Pancreas (tissue), 10 donors: ENCODE data around the gene NDUFAF2. TPM values are rescaled to one million over a fixed set of nuclear protein-coding genes. Genes with fewer than 3 reads are reported as not detected.

Experiments used
- ATAC-seq, 4 donors: fragments of 200-7000 bp; cut with Tn5 transposase; one replicate each; pipeline versions ENCODE4 v1.8.0 to v1.9.1; 2020; ENCODE audit warnings: mild to moderate bottlenecking in 4 of 4, moderate library complexity in 4 of 4
- DNase-seq, 6 donors: peaks; one replicate each; pipeline ENCODE4 v3.0.0-alpha.2; 2020
- FAIRE-seq: peaks from 2 replicates; lab custom pipeline; 2012; peaks lifted over from hg19 to GRCh38; lab: Jason Lieb, UNC
- H3K27ac ChIP-seq, 4 donors: fragments of 200-600 bp; sonication (generic); 1 replicate in 3 of 4; 2 replicates in 1 of 4; pipeline versions ENCODE4 v1.5.0 to v1.8.0; 2020
- H3K27me3 ChIP-seq, 4 donors: fragments of 200-600 bp; one replicate each; pipeline ENCODE4 v1.8.0; 2021
- H3K36me3 ChIP-seq, 3 donors: fragments of 200-600 bp; sonication (generic) in 1 of 3; one replicate each; pipeline versions ENCODE4 v1.5.0 to v1.8.0; 2020 to 2021
- H3K4me1 ChIP-seq, 3 donors: fragments of 200-600 bp; one replicate each; pipeline ENCODE4 v1.8.0; 2021
- H3K4me3 ChIP-seq, 4 donors: fragments of 200-600 bp; sonication (generic) in 2 of 4; one replicate each; pipeline versions ENCODE4 v1.5.0 to v1.8.0; 2020 to 2021
- H3K9me3 ChIP-seq, 4 donors: fragments of 200-600 bp; one replicate each; pipeline ENCODE4 v1.8.0; 2021
- WGBS, 2 donors: extraction: QIAGEN DNeasy Blood & Tissue Kit; methylation state at CpG; one replicate each; pipeline ENCODE4 v1.1.7; 2013; 5-methylcytosine and 5-hydroxymethylcytosine counted together
- intact Hi-C, 3 donors: fragments of 100-400 bp; cut with DNase I; formaldehyde crosslinking; loops; one replicate each; pipeline versions ENCODE4 v1.11.1 to v1.14.2; 2022
- polyA plus RNA-seq, 2 donors: library from polyadenylated mRNA; stranded (reverse); fragments of 200-250 nt; gene quantifications; one replicate each; pipeline ENCODE4 v1.2.3, GENCODE V29; 2013
- total RNA-seq, 6 donors: library from RNA; stranded (reverse); fragmentation: NEBNext Ultra II Directional in 4 of 6; extraction: Animal tissue kit (Norgen Biotek cat#: 25700) in 4 of 6; gene quantifications; one replicate each; pipeline versions ENCODE4 v1.2.1 to v1.2.4, GENCODE V29; 2021 to 2023
- TF ChIP-seq, protein P1 (sequence below), 4 donors: fragments of 200-600 bp; sonication (generic) in 3 of 4; IDR thresholded peaks; one replicate each; pipeline versions ENCODE4 v1.5.0 to v1.8.0; 2021; ENCODE audit warnings: antibody characterized with exemption in 4 of 4
- donor health status: healthy with polysubstance abuse.
- donor health status: DM: no; HTN: no; CAD: no; lungs with moderate emphysema.
- donor health status: DM: no; HTN: no; CAD: no.
- donor health status: control.
- donor health status: control.
- donor health status: Bipolar disorder and iron deficiency.
- donor health status: DM: yes; HTN: yes; CAD: no.
- donor health status: DM: no; HTN: no; CAD: no.
- donor health status: DM: no; HTN: no; CAD: no.
- donor health status: DM: yes; HTN: yes; CAD: no.

The NDUFAF2 gene
- total and polyA plus RNA-seq, 8 donors, result 9.4 to 28.6 (median 12.8) TPM

DNA sequence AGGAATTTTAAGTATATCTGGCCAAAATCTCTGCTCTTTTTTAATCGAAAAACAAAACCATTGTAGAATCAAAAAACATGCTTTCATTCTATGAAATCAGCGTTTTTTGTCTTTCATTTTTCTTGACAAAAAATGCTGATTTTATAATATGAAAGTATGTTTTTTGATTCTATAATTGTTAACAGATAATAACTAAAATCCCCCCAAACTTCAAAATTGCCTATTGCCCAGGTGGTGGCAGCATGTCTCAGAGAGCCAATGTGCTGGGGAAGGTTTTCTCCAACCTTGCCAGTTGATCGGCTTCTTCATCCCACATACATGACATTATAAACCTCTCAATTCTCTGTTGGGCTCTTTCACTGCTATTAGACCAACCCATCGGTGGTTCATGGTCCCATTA is 222.4 kb downstream of the NDUFAF2 start:
- WGBS, 2 donors, result 26 to 30% methylated on average over 4 of the region's 4 CpGs
- ATAC-seq (peak in 3 of 4 donors; percentile 62 to 72 (median 65)), FAIRE-seq (no peak), DNase-seq (peak in 3 of 6 donors; percentile 24 to 39 (median 35))
- H3K36me3 ChIP-seq, result no peaks in the 10 kb centered on the region
- TF ChIP-seq, protein P1, sequence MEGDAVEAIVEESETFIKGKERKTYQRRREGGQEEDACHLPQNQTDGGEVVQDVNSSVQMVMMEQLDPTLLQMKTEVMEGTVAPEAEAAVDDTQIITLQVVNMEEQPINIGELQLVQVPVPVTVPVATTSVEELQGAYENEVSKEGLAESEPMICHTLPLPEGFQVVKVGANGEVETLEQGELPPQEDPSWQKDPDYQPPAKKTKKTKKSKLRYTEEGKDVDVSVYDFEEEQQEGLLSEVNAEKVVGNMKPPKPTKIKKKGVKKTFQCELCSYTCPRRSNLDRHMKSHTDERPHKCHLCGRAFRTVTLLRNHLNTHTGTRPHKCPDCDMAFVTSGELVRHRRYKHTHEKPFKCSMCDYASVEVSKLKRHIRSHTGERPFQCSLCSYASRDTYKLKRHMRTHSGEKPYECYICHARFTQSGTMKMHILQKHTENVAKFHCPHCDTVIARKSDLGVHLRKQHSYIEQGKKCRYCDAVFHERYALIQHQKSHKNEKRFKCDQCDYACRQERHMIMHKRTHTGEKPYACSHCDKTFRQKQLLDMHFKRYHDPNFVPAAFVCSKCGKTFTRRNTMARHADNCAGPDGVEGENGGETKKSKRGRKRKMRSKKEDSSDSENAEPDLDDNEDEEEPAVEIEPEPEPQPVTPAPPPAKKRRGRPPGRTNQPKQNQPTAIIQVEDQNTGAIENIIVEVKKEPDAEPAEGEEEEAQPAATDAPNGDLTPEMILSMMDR (IDR thresholded peaks at IDR 0.05), result peak in 1 of 4 donors; percentile 20
- no peak overlapping the region for H3K4me3 ChIP-seq
- no peaks in the 10 kb centered on the region for H3K9me3 ChIP-seq
- H3K4me1 ChIP-seq, result peaks cover 0 to 4% (median 3%) of the 10 kb centered on the region in 3 donors
- H3K27me3 ChIP-seq, result no peaks in the 10 kb centered on the region
- intact Hi-C loops, result no loop called here
- H3K27ac ChIP-seq, result no peak overlapping the region

DNA sequence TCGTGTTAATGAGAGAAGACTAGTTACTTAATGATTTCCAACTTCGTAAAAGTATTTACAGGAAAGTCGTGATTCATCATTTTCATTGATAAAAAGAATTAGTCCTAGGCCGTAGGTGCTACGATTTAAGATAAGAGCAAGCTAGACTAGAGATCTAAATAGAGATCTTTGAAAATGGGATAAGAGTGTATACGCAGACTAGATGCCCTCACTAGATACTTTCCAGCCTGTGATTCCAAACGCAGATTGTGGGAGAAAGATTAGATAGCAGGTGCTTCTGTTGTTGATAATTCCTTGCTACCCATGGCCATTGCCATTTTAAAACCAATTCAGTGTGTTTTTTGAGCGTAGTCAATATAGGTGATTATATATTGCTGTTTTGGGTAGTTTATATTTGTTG is 223.9 kb downstream of the NDUFAF2 start:
- intact Hi-C loops, result no loop called here
- FAIRE-seq (no peak), ATAC-seq (no peak), DNase-seq (no peak)
- peaks cover 0 to under 1% (median 0%) of the 10 kb centered on the region in 3 donors for H3K4me1 ChIP-seq
- no peaks in the 10 kb centered on the region for H3K36me3 ChIP-seq
- TF ChIP-seq, protein P1 (IDR thresholded peaks at IDR 0.05), result no peak
- H3K27ac ChIP-seq, result no peak overlapping the region
- H3K9me3 ChIP-seq, result no peaks in the 10 kb centered on the region
- H3K4me3 ChIP-seq, result no peak overlapping the region
- H3K27me3 ChIP-seq, result no peaks in the 10 kb centered on the region
- WGBS, 2 donors, result 66 to 72% methylated on average over 8 of the region's 8 CpGs

DNA sequence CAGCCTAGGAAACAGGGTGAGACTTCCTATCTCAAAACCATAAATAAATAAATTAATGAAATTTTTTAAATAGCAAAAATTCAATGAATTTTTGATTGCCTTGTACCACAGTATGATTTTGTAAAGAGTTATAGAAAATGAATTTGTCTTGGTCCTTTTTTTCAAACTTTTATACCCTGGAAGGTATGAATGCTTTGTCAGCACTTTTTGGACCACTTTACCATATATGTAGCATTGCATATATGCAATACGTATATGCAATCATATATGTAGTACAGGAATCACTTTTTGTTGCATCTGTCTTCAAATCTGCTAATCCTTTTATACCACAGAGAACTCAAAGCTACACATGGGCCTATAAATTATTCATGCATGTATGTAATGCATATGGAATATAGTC is 226.5 kb downstream of the NDUFAF2 start:
- ATAC-seq (no peak), FAIRE-seq (no peak), DNase-seq (no peak)
- intact Hi-C loops, result loop anchor here in 2 of 3 donors (10.0 kb wide), 3 partner anchors 143 to 483 kb away; no protein-coding TSS in a partner anchor
- H3K4me1 ChIP-seq, result peaks cover 0 to 8% (median 0%) of the 10 kb centered on the region in 3 donors
- H3K4me3 ChIP-seq, result no peak overlapping the region
- H3K9me3 ChIP-seq, result no peaks in the 10 kb centered on the region
- no peaks in the 10 kb centered on the region for H3K27me3 ChIP-seq
- 96 to 97% methylated on average over 1 of the region's 1 CpG for WGBS, 2 donors
- H3K36me3 ChIP-seq, result no peaks in the 10 kb centered on the region
- TF ChIP-seq, protein P1 (IDR thresholded peaks at IDR 0.05), result no peak
- H3K27ac ChIP-seq, result no peak overlapping the region

DNA sequence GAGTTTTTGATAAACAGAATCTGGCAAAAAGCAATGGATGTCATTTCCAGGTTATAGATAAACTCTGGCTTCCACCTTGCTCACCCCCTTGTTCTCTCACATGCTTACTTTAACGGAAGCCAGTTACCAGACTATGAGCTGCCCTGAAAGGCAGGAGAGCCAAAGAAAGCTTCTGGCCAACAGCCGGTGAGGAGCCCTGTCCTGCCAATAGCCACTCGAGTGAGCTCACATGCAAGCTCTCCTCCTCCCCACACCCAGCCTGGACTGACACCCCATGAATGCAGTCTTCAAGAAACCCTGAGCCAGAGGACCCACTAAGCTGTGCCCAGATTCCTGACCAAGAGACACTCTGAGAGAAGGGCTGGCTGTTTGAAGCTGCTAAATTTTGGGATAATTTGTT is 231.6 kb downstream of the NDUFAF2 start:
- FAIRE-seq (no peak), ATAC-seq (no peak), DNase-seq (no peak)
- no peaks in the 10 kb centered on the region for H3K27me3 ChIP-seq
- WGBS, 2 donors, result 80 to 93% methylated on average over 3 of the region's 3 CpGs
- H3K4me1 ChIP-seq, result peaks cover 0 to 15% (median 0%) of the 10 kb centered on the region in 3 donors
- TF ChIP-seq, protein P1 (IDR thresholded peaks at IDR 0.05), result no peak
- H3K4me3 ChIP-seq, result no peak overlapping the region
- no peaks in the 10 kb centered on the region for H3K9me3 ChIP-seq
- H3K27ac ChIP-seq, result no peak overlapping the region
- no peaks in the 10 kb centered on the region for H3K36me3 ChIP-seq
- intact Hi-C loops, result loop anchor here in 2 of 3 donors (10.0 kb wide), 3 partner anchors 138 to 478 kb away; no protein-coding TSS in a partner anchor

DNA sequence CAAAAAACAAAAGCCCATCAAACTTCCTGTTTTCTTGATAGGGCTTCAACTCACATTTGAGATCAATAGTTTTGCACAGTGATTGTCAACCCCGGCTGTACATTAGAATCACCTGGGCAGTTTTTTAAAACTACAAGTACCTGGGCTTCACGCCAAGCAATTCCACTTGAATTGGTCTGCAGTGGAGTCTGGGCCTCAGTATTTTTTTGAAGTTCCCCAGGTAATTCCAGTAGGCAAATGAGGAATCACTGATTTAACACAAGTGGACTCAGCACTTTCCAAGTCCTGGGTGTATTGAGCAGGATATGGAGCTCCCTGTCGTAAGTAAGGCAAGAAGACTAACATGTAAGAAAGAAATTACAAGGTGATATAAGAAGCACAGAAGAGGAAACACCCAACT is 232.1 kb downstream of the NDUFAF2 start:
- DNase-seq (no peak), FAIRE-seq (no peak), ATAC-seq (no peak)
- no peaks in the 10 kb centered on the region for H3K9me3 ChIP-seq
- no peaks in the 10 kb centered on the region for H3K27me3 ChIP-seq
- TF ChIP-seq, protein P1 (IDR thresholded peaks at IDR 0.05), result no peak
- peaks cover 0 to 16% (median 0%) of the 10 kb centered on the region in 3 donors for H3K4me1 ChIP-seq
- intact Hi-C loops, result loop anchor here in 2 of 3 donors (10.0 kb wide), 3 partner anchors 138 to 478 kb away; no protein-coding TSS in a partner anchor
- H3K27ac ChIP-seq, result no peak overlapping the region
- H3K36me3 ChIP-seq, result no peaks in the 10 kb centered on the region
- 97 to 99% methylated on average over 3 of the region's 3 CpGs for WGBS, 2 donors
- no peak overlapping the region for H3K4me3 ChIP-seq
